ENCODE results near the gene DUXB.

Gene DUXB

DNA sequence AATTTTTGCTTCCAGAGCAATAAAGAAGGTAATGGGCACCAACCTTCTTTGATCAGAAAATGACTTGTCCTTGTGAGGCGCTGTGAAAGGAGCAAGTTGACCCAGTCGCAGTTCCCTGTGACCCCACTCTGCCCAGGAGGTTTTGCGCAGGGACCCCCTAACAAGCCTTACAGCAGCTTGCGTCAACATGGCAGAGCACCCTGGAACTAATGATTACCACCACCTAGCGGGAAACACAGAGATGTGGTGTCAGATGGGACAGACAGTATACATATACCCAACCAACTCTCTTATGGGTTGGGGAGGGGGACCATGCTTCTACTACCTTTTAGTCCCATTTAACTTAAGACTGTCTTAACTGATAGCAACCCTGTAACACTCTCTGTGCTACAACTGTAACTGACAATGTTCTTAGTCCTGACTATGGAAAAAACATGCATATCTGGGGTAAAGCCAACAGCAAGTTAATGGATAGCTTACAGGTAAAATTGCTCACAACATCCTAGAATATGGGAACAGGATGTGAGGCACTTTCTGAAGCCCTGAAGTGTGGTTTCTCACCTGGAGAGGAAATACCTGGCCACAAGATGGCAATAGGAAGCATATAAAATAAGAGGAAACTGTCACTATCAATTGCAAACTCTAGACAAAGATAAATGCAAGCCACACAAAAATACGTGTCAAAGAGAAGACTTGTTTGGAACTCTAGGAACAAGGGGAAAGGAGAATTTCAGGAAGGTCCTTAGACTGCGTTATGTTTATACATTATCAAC, 56.8 kb downstream of the DUXB start:
- CTCF ChIA-PET, result interaction anchor here (0.7 kb wide), 1 partner anchor 120 kb away, joined by 3 read pairs; no protein-coding TSS in a partner anchor
- no peak for TF ChIP-seq CTCF (conservative IDR thresholded peaks at IDR 0.05; ENCODE audit: low read depth)
- no peak for DNase-seq (ENCODE audit: low spot score)
- POLR2A ChIA-PET (ENCODE audit: low non-redundant PET), result no interaction called here
- no peak overlapping the region for H3K27ac ChIP-seq

All from RWPE1 (cell line).